ENCODE results near the gene NRIP3.
"Not testable (repeated sequence)": the region's sequence is repeated elsewhere in the genome, so short reads cannot be mapped to it uniquely, and the experiment has no call there.

The NRIP3 gene

GRCh38 chr11:8967184-8967583 is 36.6 kb downstream of the NRIP3 start:
- DNase-seq: no peak

- DNase-seq: peak; percentile 83
Measured at GRCh38 chr11:8964324-8965320, 39.2 kb downstream of the NRIP3 start, which contains the start of gene TMEM9B. TMEM9B (minus strand) TSS chr11:8964442; CDS start chr11:8964313, 129 bp downstream.

GRCh38 chr11:8963569-8964323 is 40.1 kb downstream of the NRIP3 start:
- peak; percentile 80 for DNase-seq

GRCh38 chr11:8962841-8963240 is 41.0 kb downstream of the NRIP3 start:
- no peak for DNase-seq

GRCh38 chr11:8961401-8961800 is 42.4 kb downstream of the NRIP3 start:
- no peak for DNase-seq

- DNase-seq: peak; percentile 31
Measured at GRCh38 chr11:8959546-8960166, 44.1 kb downstream of the NRIP3 start.

GRCh38 chr11:8956860-8957259 is 46.9 kb downstream of the NRIP3 start:
- no peak for DNase-seq

GRCh38 chr11:8948886-8949285 is 54.9 kb downstream of the NRIP3 start:
- no peak for DNase-seq

GRCh38 chr11:8947230-8947943 is 56.4 kb downstream of the NRIP3 start:
- no peak for DNase-seq

- no peak for DNase-seq
Measured at GRCh38 chr11:8942518-8943066, 61.2 kb downstream of the NRIP3 start, which contains the start of gene ASCL3. ASCL3 (minus strand) TSS chr11:8943016; CDS start chr11:8938161, 4,855 bp downstream.

GRCh38 chr11:8941341-8942103 is 62.3 kb downstream of the NRIP3 start:
- DNase-seq: no peak

GRCh38 chr11:8937659-8938058 is 66.1 kb downstream of the NRIP3 start:
- DNase-seq: no peak

- no peak for DNase-seq
Measured at GRCh38 chr11:8937159-8937558, 66.6 kb downstream of the NRIP3 start.

GRCh38 chr11:8935789-8936188 is 68.0 kb downstream of the NRIP3 start:
- not testable (repeated sequence) for DNase-seq

GRCh38 chr11:8934742-8935488 is 68.9 kb downstream of the NRIP3 start:
- no peak for DNase-seq

GRCh38 chr11:8933931-8934330 is 69.9 kb downstream of the NRIP3 start:
- no peak for DNase-seq

- DNase-seq: no peak
Measured at GRCh38 chr11:8932564-8933180, 71.1 kb downstream of the NRIP3 start, which contains the start of gene C11orf16. C11orf16 (minus strand) TSS chr11:8932947; CDS start chr11:8932308, 639 bp downstream.
